Inflammatory macrophage (primary cell): Measurements from ENCODE around the gene SBF1.
"Not testable (repeated sequence)": the region's sequence is repeated elsewhere in the genome, so short reads cannot be mapped to it uniquely, and the experiment has no call there.

Experiments
- DNase-seq, 2 donors: peaks; one replicate each; pipeline ENCODE4 v3.0.0-alpha.2; 2020 to 2022

Gene SBF1

GRCh38 chr22:50443801-50444625 is 30.8 kb downstream of the SBF1 start:
- no peak for DNase-seq

GRCh38 chr22:50443197-50443596 is 31.6 kb downstream of the SBF1 start:
- DNase-seq: no peak

GRCh38 chr22:50441428-50441993 is 33.3 kb downstream of the SBF1 start:
- DNase-seq: no peak

- DNase-seq: no peak
These were observed 34.1 kb downstream of the SBF1 start for GRCh38 chr22:50440544-50441249.

- DNase-seq: no peak
These were observed 34.9 kb downstream of the SBF1 start for GRCh38 chr22:50439871-50440331.

GRCh38 chr22:50439314-50439870 is 35.4 kb downstream of the SBF1 start:
- DNase-seq: no peak

- DNase-seq: no peak
These were observed 36.2 kb downstream of the SBF1 start for GRCh38 chr22:50438305-50439275.

- no peak for DNase-seq
These were observed 37.1 kb downstream of the SBF1 start for GRCh38 chr22:50437511-50438304.

GRCh38 chr22:50436841-50437341 is 37.9 kb downstream of the SBF1 start:
- DNase-seq: no peak

GRCh38 chr22:50436015-50436830 is 38.6 kb downstream of the SBF1 start:
- no peak for DNase-seq

GRCh38 chr22:50435291-50436014 is 39.4 kb downstream of the SBF1 start:
- no peak for DNase-seq

GRCh38 chr22:50434849-50435248 is 40.0 kb downstream of the SBF1 start:
- DNase-seq: no peak

- DNase-seq: not testable (repeated sequence)
These were observed 41.8 kb downstream of the SBF1 start for GRCh38 chr22:50432877-50433510.

GRCh38 chr22:50432131-50432876 is 42.5 kb downstream of the SBF1 start:
- no peak for DNase-seq

- DNase-seq: no peak
These were observed 49.5 kb downstream of the SBF1 start for GRCh38 chr22:50425179-50425916.

GRCh38 chr22:50423956-50424355 is 50.9 kb downstream of the SBF1 start:
- no peak for DNase-seq
